Colonic mucosa (tissue), 4 donors: ENCODE measurements around the gene FBF1. TPM values are rescaled to one million over a fixed set of nuclear protein-coding genes. Genes with fewer than 3 reads are reported as not detected.

Experiments
- DNase-seq: peaks from one replicate; pipeline ENCODE4 v3.0.0-alpha.2; 2020
- H3K27ac ChIP-seq: fragments of 200-600 bp; one replicate; pipeline ENCODE4 v1.8.0; 2021
- H3K27me3 ChIP-seq: fragments of 200-600 bp; one replicate; pipeline ENCODE4 v1.8.0; 2021
- H3K36me3 ChIP-seq: fragments of 200-600 bp; one replicate; pipeline ENCODE4 v1.8.0; 2021
- H3K4me1 ChIP-seq: fragments of 200-600 bp; one replicate; pipeline ENCODE4 v1.8.0; 2021; ENCODE audit warnings: mild to moderate bottlenecking
- H3K4me3 ChIP-seq: fragments of 200-600 bp; one replicate; pipeline ENCODE4 v1.8.0; 2021
- H3K9ac ChIP-seq, 2 donors: one replicate each; pipeline ENCODE4 v1.7.0; 2013; ENCODE audit warnings: control low read depth in 2 of 2, low read depth in 2 of 2, low read length in 2 of 2
- H3K9me3 ChIP-seq: fragments of 200-600 bp; one replicate; pipeline ENCODE4 v1.8.0; 2021
- intact Hi-C: fragments of 100-400 bp; cut with DNase I; formaldehyde crosslinking; loops from one replicate; pipeline ENCODE4 v1.14.1; 2022
- total RNA-seq, 2 donors: library from RNA; stranded (reverse); fragmentation: NEBNext Ultra II Directional in 1 of 2; extraction: Animal tissue kit (Norgen Biotek cat#: 25700) in 1 of 2; gene quantifications; one replicate each; pipeline ENCODE4 v1.2.1, GENCODE V29; 2021
- TF ChIP-seq, protein P1 (sequence below): fragments of 200-600 bp; IDR thresholded peaks from one replicate; pipeline ENCODE4 v1.8.0; 2022; ENCODE audit warnings: antibody characterized with exemption, mild to moderate bottlenecking
- donor health status: healthy.
- donor health status: DM: no; HTN: no; CAD: no.
- donor health status: DM: no; HTN: no; CAD: no.

Gene FBF1
- total RNA-seq, 2 donors from 2014 or later, result 3.2 to 21.5 TPM

DNA sequence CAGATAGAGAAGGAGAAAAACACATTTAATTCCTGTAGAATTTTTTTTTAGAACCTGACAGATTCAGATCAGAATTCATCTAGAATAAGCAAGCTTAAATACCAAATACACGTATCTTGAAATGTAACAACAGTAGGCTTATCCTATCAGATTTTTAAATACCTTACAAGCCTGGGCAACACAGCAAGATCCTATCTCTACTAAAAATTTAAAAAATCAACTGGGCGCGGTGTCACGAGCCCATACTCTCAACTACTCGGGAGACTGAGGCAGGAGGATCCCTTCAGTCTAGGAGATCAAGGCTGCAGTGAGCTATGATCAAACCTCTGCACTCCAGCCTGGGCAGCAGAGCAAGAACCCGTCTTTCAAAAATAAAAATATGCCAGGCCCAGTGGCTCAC lies 24.6 kb upstream of the FBF1 start:
- Histone ChIP-seq H3K36me3 (no peaks in the 10 kb centered on the region), H3K9me3 (no peaks in the 10 kb centered on the region), H3K4me1 (no peaks in the 10 kb centered on the region), H3K27me3 (no peaks in the 10 kb centered on the region), H3K4me3 (no peak overlapping the region), H3K27ac (no peak overlapping the region), H3K9ac (no peak overlapping the region)
- no peak for DNase-seq
- intact Hi-C loops, result no loop called here
- TF ChIP-seq, protein P1, sequence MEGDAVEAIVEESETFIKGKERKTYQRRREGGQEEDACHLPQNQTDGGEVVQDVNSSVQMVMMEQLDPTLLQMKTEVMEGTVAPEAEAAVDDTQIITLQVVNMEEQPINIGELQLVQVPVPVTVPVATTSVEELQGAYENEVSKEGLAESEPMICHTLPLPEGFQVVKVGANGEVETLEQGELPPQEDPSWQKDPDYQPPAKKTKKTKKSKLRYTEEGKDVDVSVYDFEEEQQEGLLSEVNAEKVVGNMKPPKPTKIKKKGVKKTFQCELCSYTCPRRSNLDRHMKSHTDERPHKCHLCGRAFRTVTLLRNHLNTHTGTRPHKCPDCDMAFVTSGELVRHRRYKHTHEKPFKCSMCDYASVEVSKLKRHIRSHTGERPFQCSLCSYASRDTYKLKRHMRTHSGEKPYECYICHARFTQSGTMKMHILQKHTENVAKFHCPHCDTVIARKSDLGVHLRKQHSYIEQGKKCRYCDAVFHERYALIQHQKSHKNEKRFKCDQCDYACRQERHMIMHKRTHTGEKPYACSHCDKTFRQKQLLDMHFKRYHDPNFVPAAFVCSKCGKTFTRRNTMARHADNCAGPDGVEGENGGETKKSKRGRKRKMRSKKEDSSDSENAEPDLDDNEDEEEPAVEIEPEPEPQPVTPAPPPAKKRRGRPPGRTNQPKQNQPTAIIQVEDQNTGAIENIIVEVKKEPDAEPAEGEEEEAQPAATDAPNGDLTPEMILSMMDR, result no peak

DNA sequence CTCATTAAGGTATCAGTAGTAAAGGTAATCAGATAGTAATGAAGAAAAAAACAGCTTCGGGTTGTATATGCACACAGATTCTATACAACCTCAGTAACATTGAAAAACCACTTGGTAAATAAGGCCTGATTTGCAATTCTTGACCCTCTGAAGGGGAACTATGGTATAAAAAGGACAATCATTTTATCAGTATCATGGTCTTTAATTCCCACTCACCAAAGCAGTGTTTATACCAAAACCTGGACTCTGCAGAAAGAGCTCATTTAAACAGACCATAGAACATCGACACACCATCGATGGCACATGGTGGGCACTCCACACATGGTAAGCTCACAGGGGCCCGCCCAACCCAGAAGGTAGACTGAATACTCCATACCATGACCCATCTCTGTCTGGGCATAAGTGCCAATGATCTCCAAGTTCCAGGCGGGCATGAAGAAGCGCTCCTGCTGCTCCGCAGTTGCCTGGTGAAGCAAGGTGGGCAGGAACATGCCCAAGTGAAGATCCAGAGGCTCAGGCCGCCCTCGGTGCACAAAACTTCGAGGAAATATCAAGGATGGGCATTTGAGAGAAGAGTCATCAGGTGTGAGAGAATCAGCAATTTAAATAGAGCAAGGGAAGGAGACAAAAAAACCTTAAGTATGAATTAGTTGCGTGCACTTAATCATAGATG lies 19.1 kb upstream of the FBF1 start:
- no peak overlapping the region for H3K27ac ChIP-seq
- H3K9ac ChIP-seq, result no peak overlapping the region
- TF ChIP-seq, protein P1, result no peak
- no peak for DNase-seq
- H3K27me3 ChIP-seq, result no peaks in the 10 kb centered on the region
- intact Hi-C loops, result no loop called here
- H3K4me3 ChIP-seq, result no peak overlapping the region
- peaks cover 8% of the 10 kb centered on the region for H3K36me3 ChIP-seq
- no peaks in the 10 kb centered on the region for H3K4me1 ChIP-seq
- no peaks in the 10 kb centered on the region for H3K9me3 ChIP-seq

- Histone ChIP-seq H3K9me3 (no peaks in the 10 kb centered on the region), H3K27me3 (no peaks in the 10 kb centered on the region), H3K36me3 (peaks cover 9% of the 10 kb centered on the region), H3K4me1 (no peaks in the 10 kb centered on the region), H3K4me3 (no peak overlapping the region), H3K9ac (no peak overlapping the region), H3K27ac (no peak overlapping the region)
- intact Hi-C loops, result no loop called here
- no peak for DNase-seq
- TF ChIP-seq, protein P1, result no peak
These were observed 18.4 kb upstream of the FBF1 start for GRCh38 chr17:75959051-75959838.

DNA sequence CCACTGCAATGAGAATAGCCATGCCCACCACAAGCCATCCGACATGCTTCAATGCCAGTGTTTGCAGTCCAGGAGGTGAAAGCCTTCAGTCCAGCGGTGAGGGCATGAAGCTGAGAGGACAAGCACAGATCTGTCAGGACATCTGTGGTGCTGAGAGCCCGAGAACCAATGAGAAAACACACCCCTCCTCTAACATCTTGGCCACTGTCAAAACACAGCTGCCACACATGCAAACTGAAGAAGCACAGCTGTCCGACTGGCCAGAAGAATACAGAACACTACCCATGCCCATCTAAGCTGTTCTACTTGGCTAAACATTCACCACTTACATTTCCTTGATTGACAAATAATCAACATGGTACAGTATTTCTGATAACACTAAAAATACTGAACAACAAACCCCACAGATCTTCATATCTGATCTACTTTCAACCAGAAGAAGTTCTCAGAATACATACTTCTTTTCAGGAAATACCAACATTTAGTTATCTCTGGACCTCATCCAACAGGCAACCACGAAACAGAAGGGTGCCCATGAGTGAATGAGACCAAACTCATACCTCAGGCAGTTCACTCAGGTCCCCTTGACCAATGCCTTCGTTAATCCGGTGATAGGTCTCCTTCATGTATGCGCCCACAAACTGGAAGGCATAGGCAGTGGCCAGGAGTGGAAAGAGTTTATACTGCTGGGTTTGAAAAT lies 10.2 kb upstream of the FBF1 start:
- intact Hi-C loops, result no loop called here
- Histone ChIP-seq H3K27me3 (no peaks in the 10 kb centered on the region), H3K9ac (no peak overlapping the region), H3K4me1 (no peaks in the 10 kb centered on the region), H3K4me3 (no peak overlapping the region), H3K36me3 (peaks cover 39% of the 10 kb centered on the region), H3K9me3 (no peaks in the 10 kb centered on the region), H3K27ac (no peak overlapping the region)
- DNase-seq, result no peak
- TF ChIP-seq, protein P1, result no peak

DNA sequence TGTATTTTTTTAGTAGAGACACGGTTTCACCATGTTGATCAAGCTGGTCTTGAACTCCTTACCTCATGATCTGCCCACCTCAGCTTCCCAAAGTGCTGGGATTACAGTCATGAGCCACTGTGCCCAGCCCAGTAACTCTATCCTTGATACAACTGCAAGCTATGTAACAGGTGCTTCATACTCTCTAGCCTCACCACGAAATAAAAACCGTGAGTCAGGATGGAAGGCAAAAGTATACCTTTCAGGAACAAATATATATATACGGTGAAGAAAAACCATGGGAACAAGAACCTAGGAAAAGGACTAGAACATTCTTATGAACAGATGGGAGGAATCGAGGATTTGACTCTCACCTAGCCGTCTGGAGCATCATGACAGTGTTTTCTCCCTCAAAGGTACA lies 9.6 kb upstream of the FBF1 start:
- Histone ChIP-seq H3K4me3 (no peak overlapping the region), H3K27me3 (no peaks in the 10 kb centered on the region), H3K9ac (no peak overlapping the region), H3K9me3 (no peaks in the 10 kb centered on the region), H3K27ac (no peak overlapping the region), H3K36me3 (peaks cover 35% of the 10 kb centered on the region), H3K4me1 (no peaks in the 10 kb centered on the region)
- TF ChIP-seq, protein P1, result no peak
- intact Hi-C loops, result no loop called here
- no peak for DNase-seq
